Retinal pigment epithelial cell (primary cell): ENCODE measurements around the gene ERC2.

Experiments used
- DNase-seq: peaks from one replicate; pipeline ENCODE4 v3.0.0-alpha.2; 2010; ENCODE audit warnings: low read depth
- H3K4me3 ChIP-seq: 2 replicates; pipeline ENCODE4 v1.5.1; 2011; ENCODE audit warnings: mild to moderate bottlenecking, low read length, control low read depth, moderate library complexity
- CTCF ChIP-seq: conservative IDR thresholded peaks from 2 replicates; pipeline ENCODE4 v1.5.1; 2011; ENCODE audit warnings: low read depth, low read length, control low read depth, inconsistent platforms

Gene ERC2

GRCh38 chr3:56428667-56429066 is 39.6 kb downstream of the ERC2 start:
- no peak for DNase-seq
- TF ChIP-seq CTCF: no peak
- no peak overlapping the region for H3K4me3 ChIP-seq

- DNase-seq: no peak
These were observed 43.4 kb downstream of the ERC2 start for GRCh38 chr3:56424885-56425284.

GRCh38 chr3:56424336-56424735 is 43.9 kb downstream of the ERC2 start:
- no peak for TF ChIP-seq CTCF
- no peak overlapping the region for H3K4me3 ChIP-seq
- DNase-seq: no peak

More at GRCh38 chr3:56424885-56425284, 43.4 kb downstream of the ERC2 start:
- no peak overlapping the region for H3K4me3 ChIP-seq
- no peak for TF ChIP-seq CTCF

GRCh38 chr3:56423661-56424099 is 44.6 kb downstream of the ERC2 start:
- DNase-seq: no peak
- no peak overlapping the region for H3K4me3 ChIP-seq
- TF ChIP-seq CTCF: no peak

- no peak for TF ChIP-seq CTCF
- H3K4me3 ChIP-seq: no peak overlapping the region
These were observed 46.0 kb downstream of the ERC2 start for GRCh38 chr3:56422316-56422715.

GRCh38 chr3:56421205-56421604 is 47.1 kb downstream of the ERC2 start:
- H3K4me3 ChIP-seq: no peak overlapping the region
- no peak for TF ChIP-seq CTCF
- no peak for DNase-seq

More at GRCh38 chr3:56422316-56422715, 46.0 kb downstream of the ERC2 start:
- no peak for DNase-seq

GRCh38 chr3:56415652-56416051 is 52.6 kb downstream of the ERC2 start:
- H3K4me3 ChIP-seq: no peak overlapping the region
- DNase-seq: no peak
- no peak for TF ChIP-seq CTCF
